Measurements from ENCODE around the gene PPIF.

DNA sequence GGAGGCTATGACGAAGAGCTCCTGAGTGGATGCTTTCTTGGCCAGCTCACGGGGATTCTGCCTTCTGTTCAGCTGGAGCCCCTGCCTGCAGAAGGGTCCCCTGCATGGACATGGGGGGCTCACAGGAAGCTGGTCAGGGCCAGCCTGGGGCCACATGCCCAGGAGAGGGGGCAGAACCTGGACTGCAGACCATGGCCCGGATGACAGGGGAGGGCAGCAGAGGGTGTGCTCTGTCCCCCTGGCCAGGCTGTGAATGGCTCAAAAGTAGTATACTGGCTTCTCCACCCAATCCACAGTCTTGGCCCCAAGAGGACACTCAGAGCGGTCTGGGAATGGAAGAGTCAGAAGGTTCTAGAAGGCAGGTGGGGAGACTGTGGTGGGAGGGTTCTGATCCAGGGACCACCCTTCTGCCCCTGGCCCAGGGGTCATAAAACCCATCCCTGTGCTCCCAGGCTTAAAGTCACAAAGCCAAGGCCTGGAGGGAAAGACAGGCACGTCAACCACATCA, 40.3 kb downstream of the PPIF start:
- TF ChIP-seq CTCF (IDR thresholded peaks at IDR 0.05) (no peak), POLR2A (IDR thresholded peaks at IDR 0.05) (no peak)
